Dedifferentiated amniotic fluid mesenchymal stem cell (primary cell): ENCODE results near the gene TMIE.
"Not testable (repeated sequence)": the region's sequence is repeated elsewhere in the genome, so short reads cannot be mapped to it uniquely, and the experiment has no call there.

ENCODE experiments used
- DNase-seq: peaks from one replicate; pipeline ENCODE4 v3.0.0-alpha.2; 2016; ENCODE audit errors: extremely low spot score

Gene TMIE

DNA sequence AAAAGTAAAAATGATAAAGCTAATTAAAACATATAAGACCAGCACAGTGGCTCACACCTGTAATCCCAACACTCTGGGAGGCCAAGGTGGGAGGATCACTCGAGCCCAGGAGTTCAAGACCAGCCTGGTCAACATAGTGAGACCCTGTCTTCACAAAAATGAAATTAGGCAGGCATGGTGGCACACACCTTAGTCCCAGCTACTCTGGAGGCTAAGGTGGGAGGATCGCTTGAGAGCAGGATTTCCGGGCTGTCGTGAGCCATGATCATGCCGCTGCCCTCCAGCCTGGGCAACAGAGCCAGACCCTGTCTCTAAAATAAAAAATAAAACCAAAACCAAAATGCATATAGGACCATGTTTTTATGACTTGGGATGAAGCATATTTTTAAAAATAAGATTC is 21.3 kb downstream of the TMIE start:
- no peak for DNase-seq

DNA sequence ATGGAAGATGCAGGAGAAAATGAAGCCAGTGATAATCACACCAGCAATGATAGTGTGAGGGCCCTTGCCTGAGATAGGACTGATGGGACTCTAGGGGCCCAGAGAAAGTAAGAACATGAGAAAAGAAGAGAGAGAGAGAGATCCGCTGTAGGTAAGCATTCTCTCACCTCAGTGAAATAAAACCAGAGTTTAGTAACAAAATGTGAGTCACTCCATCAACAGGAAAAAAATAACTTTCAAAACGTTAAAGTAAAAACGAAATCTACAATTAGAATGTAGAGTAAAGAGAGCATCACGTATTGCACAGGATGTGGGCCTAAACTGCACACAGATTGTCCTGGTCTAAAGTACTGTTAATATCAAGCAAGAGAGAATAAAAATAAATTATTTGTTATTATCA is 23.2 kb downstream of the TMIE start:
- DNase-seq, result no peak

GRCh38 chr3:46725621-46726314 is 24.6 kb downstream of the TMIE start:
- DNase-seq, result peak; percentile 15

DNA sequence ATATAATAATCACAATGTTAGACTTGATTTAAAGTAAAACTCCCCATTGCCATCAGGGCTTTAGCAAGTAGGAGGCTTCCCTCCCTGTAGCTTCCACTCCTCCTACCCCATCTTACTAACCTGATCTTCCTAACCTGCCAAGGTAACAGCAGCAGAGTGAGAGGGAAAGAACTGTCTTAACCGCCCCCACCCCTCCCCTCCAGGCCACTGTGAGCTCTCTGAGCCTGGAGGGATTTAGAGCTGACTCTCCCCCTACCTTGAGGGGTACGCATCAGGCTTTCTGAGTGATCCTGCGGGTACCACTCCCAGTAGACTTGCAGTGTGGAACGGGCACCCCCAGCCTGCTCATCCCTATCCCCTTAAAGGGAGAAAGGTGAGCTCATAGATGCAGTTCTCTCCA is 27.8 kb downstream of the TMIE start:
- DNase-seq, result no peak

DNA sequence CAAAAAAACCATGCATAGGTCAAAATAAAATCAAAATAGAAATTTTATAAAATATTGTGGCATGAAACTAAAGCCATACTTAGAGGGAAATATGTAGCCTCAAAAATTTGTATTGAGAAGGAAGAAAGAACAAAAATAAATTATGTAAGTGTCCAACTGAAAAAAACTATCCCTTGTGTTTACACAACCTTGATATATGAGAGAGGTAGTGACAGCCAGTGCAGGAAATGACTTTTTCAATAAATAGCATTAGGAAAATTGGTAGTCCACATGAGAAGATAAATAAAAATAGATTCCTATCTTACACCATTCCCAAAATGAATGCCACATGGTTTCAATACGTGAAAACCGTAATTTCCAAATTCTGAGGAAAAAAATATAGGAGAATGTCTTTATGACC is 29.6 kb downstream of the TMIE start:
- DNase-seq, result no peak

DNA sequence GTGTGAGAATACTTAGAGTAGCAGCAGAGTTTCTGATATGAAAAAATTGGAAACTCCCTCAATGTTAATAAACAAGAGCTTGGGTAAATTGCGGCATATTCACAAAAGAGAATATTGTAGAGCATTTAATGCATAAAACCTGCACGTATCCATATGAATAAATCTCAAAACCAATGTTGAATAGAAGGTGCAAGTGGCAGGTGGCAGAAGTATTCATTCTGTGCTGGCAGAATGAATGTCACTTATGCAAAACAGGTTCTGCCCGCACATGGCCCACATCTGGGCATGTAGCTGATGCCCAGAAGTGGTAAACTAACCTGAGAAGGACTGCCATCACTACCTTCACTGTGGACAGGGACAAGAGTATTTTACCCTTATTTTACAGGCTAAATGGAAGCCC is 30.6 kb downstream of the TMIE start:
- DNase-seq, result no peak

- no peak for DNase-seq
Observed at GRCh38 chr3:46733026-46733800, 32.0 kb downstream of the TMIE start.

GRCh38 chr3:46734773-46735172 is 33.6 kb downstream of the TMIE start:
- DNase-seq, result no peak

DNA sequence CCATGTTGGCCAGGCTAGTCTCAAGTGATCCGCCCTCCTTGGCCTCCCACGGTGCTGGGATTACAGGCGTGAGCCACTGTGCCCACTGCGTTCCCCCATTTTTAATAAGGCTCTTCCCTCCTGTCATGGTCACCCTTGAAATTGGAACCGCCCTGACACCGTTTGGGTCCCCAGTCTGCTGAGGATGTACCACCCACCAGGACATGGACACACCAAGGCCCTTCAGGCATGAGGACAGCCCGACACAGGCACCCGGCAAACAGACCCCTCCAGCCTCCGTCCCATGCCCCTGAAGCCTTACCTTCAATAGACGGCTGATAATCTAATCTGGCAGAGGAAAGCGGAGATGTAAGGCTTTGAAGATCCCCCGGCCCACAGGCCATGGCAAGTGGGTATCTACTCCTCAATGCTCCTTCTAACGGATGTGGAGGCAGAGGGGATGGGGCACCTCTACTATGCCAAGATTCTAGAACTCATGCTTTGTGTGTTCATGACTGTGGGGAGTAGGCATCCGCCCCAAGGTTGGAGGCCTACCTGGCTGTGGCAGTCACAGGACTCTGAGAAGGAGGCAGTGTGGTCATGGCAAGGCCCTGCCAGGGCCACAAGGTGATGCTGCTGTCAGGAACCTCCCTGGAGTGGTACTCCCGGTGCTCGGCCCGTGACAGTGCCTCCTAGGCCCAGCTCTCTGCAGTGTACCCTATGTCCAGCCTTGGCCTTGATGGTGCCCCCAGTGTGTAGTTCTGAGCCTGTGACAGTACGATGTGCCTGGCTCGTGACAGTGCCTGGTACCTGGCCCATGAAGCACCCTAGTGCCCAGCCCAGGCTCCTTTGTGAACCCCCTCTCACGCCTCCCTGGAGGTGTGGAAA is 35.0 kb downstream of the TMIE start:
- no peak for DNase-seq

DNA sequence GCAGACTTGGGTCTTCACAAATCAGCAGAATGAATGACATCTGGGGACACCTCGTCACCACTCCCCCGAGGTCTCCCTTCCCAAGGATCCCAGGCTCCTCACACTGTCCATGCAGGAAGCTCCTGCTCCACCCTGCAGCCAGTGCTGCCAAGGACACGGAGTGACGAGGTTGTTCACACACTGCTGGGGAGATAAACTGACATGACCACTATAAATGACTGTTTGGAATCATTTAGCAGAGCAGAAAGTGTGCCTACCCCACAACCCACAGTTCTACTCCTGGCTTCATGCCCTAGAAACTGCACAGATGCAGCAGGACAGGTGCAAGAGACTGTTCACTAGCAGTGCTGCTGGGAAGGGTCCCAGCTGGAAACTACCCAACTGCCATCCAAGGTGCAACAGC is 36.1 kb downstream of the TMIE start:
- DNase-seq, result no peak

- not testable (repeated sequence) for DNase-seq
Observed at GRCh38 chr3:46739565-46739964, 38.4 kb downstream of the TMIE start.

GRCh38 chr3:46742992-46743585 is 41.9 kb downstream of the TMIE start:
- no peak for DNase-seq

DNA sequence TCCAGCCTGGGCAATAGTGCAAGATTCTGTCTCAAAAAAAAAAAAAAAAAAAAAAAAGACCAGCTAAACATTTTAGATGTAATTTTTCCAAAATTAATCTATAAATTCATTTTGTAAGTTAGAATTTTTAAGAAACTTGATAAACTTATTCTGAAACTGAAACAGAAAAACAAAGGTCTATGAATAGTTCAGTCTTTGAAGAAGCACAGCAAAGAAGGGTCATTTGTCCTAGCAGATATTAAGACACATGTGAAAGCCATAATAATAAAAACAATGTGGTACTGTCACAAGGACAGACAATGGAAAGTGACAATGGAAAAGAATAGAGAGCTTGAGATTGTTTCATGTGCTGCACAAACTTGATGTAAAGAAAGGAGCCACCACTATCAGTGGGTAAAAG is 45.5 kb downstream of the TMIE start:
- DNase-seq, result no peak

GRCh38 chr3:46748170-46748569 is 47.0 kb downstream of the TMIE start:
- no peak for DNase-seq

GRCh38 chr3:46749129-46749528 is 47.9 kb downstream of the TMIE start:
- DNase-seq, result no peak

DNA sequence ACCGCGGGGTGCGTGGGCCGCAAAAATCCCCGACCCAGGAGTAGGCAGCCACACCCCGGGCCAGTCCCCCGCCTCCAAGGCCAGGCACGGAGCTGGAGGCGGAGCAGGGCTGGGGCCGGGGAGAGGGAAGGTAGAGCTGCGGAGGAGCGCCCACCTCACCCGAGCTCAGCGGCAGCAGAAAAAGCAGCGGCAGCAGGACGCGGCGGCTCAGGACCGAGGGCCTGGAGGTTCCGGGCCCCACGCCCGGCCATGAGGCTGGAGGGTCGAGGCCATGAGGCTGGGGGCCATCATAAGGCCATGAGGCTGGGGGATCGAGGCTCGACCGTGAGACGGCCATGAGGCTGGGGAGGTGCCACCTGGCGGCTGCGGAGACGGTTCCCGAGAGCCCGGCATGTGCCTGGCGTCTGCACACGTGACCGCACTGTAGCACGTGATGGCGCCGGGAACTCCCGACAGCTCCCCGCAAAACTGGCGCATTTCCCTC is 49.4 kb downstream of the TMIE start:
- no peak for DNase-seq

DNA sequence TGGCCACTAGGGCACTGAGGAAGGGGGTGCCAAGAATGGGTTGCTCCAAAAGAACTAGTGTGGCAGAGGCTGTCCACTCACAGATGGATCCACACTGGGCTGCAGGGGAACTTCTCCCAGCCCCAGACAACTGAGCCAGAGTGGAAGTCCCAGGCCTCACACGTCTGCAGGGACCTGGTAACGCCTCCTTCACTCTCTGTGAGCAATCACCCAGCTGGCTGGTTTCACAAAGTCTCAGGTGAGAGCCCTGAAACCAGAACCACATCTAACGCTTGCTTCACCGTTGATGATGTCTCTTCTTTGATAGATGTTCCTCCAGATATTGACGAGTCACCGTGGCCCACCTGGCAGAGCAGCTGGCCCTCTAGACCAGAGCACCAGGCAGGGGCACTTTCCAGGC is 51.9 kb downstream of the TMIE start:
- not testable (repeated sequence) for DNase-seq

GRCh38 chr3:46755646-46756045 is 54.5 kb downstream of the TMIE start:
- no peak for DNase-seq

GRCh38 chr3:46756642-46757041 is 55.5 kb downstream of the TMIE start:
- DNase-seq, result no peak

- DNase-seq, result no peak
Observed at GRCh38 chr3:46759239-46760167, 58.3 kb downstream of the TMIE start.
